GM19238 (cell line): Measurements from ENCODE around the gene HRNR.
"Not testable (repeated sequence)": the region's sequence is repeated elsewhere in the genome, so short reads cannot be mapped to it uniquely, and the experiment has no call there.

ENCODE experiments used
- DNase-seq: peaks from one replicate; pipeline ENCODE4 v3.0.0; 2011; ENCODE audit warnings: low spot score; ENCODE audit not compliant: insufficient read length

HRNR gene

DNA sequence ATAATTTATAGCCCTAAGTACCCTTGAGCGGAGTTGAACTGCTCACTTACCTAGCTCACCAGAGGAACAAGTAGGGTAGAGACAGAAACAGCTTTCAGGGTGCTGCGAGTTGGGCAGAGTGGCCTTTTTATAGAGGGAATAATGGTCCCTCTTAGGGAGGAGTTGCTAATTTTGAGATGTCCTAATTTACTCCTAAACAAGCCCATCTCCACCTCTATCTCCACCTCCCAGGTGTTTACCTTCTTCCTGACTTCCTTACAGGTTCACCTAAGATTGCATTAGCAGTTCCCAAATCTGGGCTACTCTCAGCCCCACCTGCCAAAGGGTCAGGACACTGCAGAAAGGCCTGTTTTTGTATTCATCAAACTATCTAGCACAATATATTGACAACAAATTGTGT lies at the start of gene HRNR:
Gene HRNR, minus strand, starts transcription at position 101 of the 400 bp plus-strand sequence. CDS start 940 bp downstream, outside the sequence.
- DNase-seq = no peak

- not testable (repeated sequence) for DNase-seq
These were observed 32.4 kb upstream of the HRNR start for GRCh38 chr1:152256394-152256793.

DNA sequence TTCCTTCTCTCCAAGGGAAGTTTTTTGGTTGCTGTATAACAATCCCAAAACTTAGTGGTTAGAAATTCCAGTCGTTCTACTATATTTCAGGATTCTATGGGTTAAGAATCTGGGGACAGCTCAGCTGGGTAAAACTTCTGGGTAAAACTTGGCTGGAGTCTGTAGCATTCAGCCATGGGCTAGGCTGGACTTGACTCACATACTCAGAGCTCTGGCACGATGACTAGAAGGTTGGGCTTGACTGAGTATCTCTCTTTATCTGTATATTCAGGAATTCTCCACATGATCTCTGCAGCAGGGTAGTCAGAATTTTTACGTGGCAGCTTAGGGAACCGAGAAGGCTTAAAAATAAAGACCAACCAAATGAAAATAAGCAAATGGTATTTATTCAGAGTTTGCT lies 28.2 kb upstream of the HRNR start:
- DNase-seq = no peak

DNA sequence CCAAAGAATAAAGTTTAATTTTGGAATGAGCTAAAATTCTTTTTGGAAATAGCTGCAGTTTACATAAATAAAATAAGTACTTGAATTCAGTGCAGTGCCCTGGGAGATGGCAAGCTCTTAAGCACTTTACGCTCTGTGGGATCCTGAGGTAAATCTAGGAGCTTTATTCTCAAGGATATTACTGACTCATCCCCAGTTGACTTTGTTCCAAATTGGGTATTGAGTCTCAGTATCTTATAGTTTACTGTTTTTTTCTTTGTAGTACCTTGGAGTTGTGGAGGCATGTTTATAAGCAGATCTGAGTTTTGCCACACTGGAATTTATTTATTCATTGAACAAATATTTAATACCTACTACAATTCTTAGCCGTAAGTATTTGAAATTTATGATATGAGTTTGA lies 27.4 kb upstream of the HRNR start:
- no peak for DNase-seq

GRCh38 chr1:152247316-152247715 lies 23.3 kb upstream of the HRNR start:
- no peak for DNase-seq

- DNase-seq = no peak
These were observed 20.7 kb upstream of the HRNR start for GRCh38 chr1:152244576-152245273.

GRCh38 chr1:152237093-152237492 lies 13.1 kb upstream of the HRNR start:
- no peak for DNase-seq

GRCh38 chr1:152228831-152229230 lies 4.8 kb upstream of the HRNR start:
- no peak for DNase-seq

DNA sequence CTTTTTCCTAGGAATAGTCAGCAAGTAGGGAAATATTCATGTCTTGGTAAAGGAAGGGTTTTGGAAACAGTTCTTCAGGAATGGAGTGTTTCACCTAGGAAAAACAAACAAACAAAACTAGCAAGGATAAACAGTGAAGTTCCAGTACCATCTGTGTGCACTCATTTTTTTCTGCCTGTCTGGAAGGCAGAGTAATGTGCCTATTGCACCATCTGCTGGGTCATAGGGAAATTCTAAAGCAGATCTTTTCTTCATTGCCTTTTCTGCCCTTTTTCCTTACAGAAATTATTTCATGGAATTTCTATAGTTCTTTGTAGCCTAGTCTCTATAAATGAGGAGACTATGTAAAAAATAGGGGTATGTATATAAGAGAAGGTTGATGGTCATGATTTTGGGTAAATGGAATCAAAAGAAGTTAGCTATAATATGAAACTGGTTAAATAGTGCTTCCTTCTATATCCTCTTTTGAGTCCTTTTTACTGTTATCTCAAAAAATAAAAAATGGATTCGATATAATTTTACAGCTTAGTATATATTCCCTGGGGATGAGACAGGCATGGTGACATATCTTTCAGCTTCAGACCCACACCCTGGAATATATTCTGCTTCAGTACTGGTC lies 3.4 kb upstream of the HRNR start:
- DNase-seq = no peak

DNA sequence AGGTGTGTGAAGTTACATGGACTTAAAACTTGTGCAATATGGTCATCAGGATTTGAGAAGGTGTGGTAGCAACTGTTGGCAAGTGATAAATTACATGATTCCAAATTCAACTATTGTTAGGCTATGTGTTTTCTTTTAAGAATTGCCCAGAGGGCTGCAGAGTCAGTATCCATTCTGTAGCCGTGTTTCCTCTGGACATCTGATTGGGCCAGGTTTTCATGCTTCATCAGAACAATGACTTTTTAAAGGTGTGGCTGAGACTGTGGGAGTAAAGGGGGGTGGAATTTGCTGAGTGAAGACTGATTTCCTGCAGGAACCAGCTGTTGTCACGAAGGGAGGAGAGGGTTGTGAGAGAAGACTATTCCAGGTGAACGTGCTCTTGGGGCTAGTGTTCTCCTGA lies 1.7 kb upstream of the HRNR start:
- no peak for DNase-seq

- DNase-seq = no peak
These were observed 3.5 kb downstream of the HRNR start for GRCh38 chr1:152220166-152221163.

DNA sequence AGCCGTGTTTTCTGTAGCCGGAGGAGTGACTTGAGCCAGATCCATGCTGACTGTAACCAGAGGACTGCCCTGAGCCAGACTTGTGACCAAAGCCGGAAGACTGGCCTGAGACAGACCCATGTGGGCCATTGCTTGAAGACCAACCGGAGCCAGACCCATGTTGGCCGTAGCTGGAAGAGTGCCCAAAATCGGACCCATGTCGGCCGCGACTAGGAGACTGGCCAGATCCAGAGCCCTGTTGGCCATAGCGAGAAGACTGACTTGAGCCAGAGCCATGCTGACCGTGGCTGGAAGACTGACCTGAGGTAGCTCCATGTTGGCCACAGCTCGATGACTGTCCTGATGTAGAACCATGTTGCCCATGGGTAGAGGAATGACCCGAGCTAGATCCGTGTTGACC lies 4.6 kb downstream of the HRNR start:
- not testable (repeated sequence) for DNase-seq

DNA sequence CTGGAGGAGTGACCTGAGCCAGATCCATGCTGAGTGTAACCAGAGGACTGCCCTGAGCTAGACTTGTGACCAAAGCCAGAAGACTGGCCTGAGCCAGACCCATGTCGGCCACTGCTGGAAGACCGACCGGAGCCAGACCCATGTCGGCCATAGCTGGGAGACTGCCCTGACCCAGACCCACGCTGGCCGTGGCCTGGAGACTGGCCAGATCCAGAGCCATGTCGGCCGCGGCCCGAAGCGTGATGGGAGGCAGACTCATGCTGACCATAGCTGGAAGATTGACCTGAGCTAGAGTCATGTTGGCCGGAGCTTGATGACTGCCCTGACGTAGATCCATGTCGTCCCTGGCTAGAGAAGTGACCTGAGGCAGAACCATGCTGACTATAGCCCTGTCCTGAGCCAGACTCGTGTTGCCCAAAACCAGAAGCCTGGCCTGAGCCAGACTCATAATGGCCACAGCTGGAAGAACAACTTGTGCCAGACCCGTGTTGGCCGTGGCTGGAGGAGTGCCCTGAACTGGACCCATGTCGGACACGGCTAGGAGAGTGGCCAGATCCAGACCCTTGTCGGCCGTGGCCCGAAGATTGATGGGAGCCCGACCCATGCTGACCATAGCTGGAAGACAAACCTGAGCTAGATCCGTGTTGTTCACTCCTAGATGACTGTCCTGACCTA lies 5.1 kb downstream of the HRNR start:
- DNase-seq = no peak

DNA sequence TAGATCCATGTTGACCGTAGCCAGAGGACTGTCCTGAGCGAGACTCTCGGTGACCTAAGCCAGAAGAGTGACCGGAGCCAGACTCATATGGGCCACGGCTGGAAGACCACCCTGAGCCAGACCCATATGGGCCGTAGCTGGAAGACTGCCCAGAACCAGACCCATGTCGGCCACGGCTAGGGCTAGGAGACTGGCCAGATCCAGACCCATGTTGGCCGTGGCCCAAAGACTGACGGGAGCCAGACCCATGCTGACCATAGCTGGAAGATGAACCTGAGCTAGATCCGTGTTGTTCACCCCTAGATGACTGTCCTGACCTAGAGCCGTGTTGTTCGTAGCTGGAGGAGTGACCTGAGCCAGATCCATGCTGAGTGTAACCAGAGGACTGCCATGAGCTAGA lies 8.4 kb downstream of the HRNR start:
- not testable (repeated sequence) for DNase-seq

- DNase-seq = not testable (repeated sequence)
These were observed 9.1 kb downstream of the HRNR start for GRCh38 chr1:152214911-152215310.

DNA sequence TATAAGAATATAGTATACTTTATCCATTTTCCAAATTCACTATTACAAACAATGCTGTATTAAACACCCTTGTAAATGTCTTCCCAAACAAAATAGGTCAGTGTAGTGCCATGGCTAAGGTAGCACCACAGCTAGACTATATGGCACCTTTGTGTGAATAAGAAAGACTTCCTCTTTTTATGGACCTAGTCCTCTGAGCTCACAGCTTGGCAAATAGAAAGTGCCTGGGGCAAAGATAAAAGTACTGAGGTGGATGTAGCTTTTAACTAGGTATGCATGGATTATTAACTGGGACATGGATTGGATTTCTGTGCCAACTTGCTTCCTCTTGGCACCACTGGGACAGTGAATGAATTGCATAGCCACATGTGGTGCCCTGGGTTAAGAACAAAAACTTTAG lies 25.0 kb downstream of the HRNR start:
- DNase-seq = no peak

- no peak for DNase-seq
These were observed 26.5 kb downstream of the HRNR start for GRCh38 chr1:152197361-152197941.

DNA sequence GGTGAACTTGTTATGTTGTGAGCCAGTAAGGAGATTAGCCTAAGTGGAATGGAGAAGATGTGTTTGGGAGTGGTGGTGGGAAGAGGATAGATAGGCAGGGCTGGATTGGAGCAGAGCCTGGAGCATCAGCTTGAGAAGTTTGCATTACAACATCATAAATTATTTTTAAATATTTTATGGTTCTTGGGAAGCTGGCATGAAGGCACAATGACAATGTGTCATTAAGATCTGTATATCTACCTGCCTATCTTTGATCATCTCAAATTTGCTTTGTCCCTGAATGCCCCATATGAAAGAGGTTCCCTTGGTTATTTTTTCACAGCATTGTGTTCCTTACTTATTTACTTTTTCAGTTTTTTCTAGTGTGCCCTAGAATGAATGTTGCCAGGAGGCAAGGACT lies 32.3 kb downstream of the HRNR start:
- DNase-seq = no peak

DNA sequence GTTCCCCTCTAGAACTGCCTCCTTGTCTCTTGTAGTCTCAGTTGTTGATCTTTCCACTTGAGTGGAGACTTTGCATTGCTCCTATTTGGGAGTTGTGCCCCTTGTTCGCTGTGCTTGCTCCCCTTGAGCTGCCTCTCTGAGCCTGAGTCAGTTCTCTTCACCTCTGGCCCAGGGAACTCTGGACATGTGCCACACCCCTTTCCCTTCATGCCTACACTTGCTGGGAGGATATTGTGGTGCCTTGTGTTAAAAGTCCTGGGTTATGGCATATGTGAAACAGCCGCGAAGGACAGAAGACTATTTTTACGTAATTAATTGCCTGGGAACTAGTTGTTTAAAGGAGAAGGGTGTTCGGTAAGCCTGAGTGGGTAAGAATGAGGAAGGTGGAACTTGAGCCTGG lies 32.7 kb downstream of the HRNR start:
- no peak for DNase-seq

GRCh38 chr1:152190589-152190988 lies 33.4 kb downstream of the HRNR start:
- DNase-seq = no peak
